ENCODE measurements around the gene USP15.

Gene USP15

DNA sequence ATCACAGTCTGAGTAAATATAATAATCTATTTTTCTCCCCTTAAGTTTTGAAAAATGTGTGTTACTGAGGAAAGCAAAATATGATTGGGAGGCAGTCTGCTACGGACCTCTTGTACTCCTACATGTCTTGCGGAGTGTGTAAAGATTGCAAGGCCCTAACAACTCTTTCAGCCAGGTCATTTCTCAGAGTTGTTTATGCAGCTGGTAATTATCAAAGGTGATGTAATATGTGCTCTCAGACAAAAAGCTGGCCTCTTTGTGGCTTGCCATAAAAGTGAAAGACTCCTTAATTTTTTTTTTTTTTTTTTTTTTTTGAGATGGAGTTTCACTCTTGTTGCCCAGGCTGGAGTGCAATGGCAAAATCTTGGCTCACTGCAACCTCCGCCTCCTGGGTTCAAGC is 165.9 kb downstream of the USP15 start:
- peaks cover 11% of the 10 kb centered on the region for H3K27me3 ChIP-seq (ENCODE audit: control insufficient read depth, low read length)
- no peak overlapping the region for H3K4me3 ChIP-seq (ENCODE audit: low read length)
- H3K4me2 ChIP-seq (ENCODE audit: low read length): no peak overlapping the region
- H4K20me1 ChIP-seq (ENCODE audit: control insufficient read depth, insufficient read depth, low read depth, low read length): no peaks in the 10 kb centered on the region
- TF ChIP-seq CTCF (IDR thresholded peaks at IDR 0.05; ENCODE audit: low read depth, low read length, poor library complexity, severe bottlenecking) (no peak), EZH2phosphoT487 (IDR thresholded peaks at IDR 0.05; ENCODE audit: borderline replicate concordance, low read length) (no peak)
- no peaks in the 10 kb centered on the region for H3F3A ChIP-seq (ENCODE audit: control insufficient read depth, insufficient read depth)
- no peaks in the 10 kb centered on the region for H3K4me1 ChIP-seq (ENCODE audit: control insufficient read depth, low read length)
- peaks cover 5% of the 10 kb centered on the region; the same call in 1 of the 2 replicates for H3K9me3 ChIP-seq (ENCODE audit: control insufficient read depth, insufficient read depth, low read length)
- no peaks in the 10 kb centered on the region for H3K36me3 ChIP-seq (ENCODE audit: control insufficient read depth, low read length)
- no peaks in the 10 kb centered on the region for H3K79me2 ChIP-seq (ENCODE audit: control insufficient read depth, low read length)
- H3K27ac ChIP-seq (ENCODE audit: low read depth, low read length): no peak overlapping the region
- no peaks in the 10 kb centered on the region for H3K9me2 ChIP-seq (replicated peaks; ENCODE audit: control insufficient read depth, low read length)

DNA sequence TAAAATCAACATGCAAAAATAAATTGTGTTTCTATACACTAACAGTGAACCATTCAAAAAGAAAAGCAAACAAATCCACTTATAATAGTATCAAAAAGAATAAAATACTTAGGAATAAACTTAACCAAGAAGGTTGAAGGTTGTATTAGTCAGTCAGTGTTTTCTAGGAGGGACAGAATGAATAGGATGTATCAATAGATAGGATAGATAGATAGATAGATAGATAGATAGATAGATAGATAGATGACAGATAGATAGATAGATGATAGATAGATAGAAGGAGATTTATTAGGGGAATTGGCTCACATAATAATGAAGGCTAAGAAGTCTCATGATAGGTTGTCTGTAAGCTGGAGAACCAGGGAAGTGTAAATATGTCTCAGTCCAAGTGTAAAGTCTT is 169.3 kb downstream of the USP15 start:
- no peaks in the 10 kb centered on the region for H3K36me3 ChIP-seq (ENCODE audit: control insufficient read depth, low read length)
- no peaks in the 10 kb centered on the region for H3K9me2 ChIP-seq (replicated peaks; ENCODE audit: control insufficient read depth, low read length)
- H3K27me3 ChIP-seq (ENCODE audit: control insufficient read depth, low read length): peaks cover 14% of the 10 kb centered on the region
- H3K4me3 ChIP-seq (ENCODE audit: low read length): no peak overlapping the region
- H3K4me2 ChIP-seq (ENCODE audit: low read length): no peak overlapping the region
- no peaks in the 10 kb centered on the region for H3K4me1 ChIP-seq (ENCODE audit: control insufficient read depth, low read length)
- peaks cover 5% of the 10 kb centered on the region; the same call in 1 of the 2 replicates for H3K9me3 ChIP-seq (ENCODE audit: control insufficient read depth, insufficient read depth, low read length)
- H3F3A ChIP-seq (ENCODE audit: control insufficient read depth, insufficient read depth): no peaks in the 10 kb centered on the region
- H3K27ac ChIP-seq (ENCODE audit: low read depth, low read length): no peak overlapping the region
- no peaks in the 10 kb centered on the region for H4K20me1 ChIP-seq (ENCODE audit: control insufficient read depth, insufficient read depth, low read depth, low read length)
- H3K79me2 ChIP-seq (ENCODE audit: control insufficient read depth, low read length): no peaks in the 10 kb centered on the region
- TF ChIP-seq EZH2phosphoT487 (IDR thresholded peaks at IDR 0.05; ENCODE audit: borderline replicate concordance, low read length) (no peak), CTCF (IDR thresholded peaks at IDR 0.05; ENCODE audit: low read depth, low read length, poor library complexity, severe bottlenecking) (no peak)

DNA sequence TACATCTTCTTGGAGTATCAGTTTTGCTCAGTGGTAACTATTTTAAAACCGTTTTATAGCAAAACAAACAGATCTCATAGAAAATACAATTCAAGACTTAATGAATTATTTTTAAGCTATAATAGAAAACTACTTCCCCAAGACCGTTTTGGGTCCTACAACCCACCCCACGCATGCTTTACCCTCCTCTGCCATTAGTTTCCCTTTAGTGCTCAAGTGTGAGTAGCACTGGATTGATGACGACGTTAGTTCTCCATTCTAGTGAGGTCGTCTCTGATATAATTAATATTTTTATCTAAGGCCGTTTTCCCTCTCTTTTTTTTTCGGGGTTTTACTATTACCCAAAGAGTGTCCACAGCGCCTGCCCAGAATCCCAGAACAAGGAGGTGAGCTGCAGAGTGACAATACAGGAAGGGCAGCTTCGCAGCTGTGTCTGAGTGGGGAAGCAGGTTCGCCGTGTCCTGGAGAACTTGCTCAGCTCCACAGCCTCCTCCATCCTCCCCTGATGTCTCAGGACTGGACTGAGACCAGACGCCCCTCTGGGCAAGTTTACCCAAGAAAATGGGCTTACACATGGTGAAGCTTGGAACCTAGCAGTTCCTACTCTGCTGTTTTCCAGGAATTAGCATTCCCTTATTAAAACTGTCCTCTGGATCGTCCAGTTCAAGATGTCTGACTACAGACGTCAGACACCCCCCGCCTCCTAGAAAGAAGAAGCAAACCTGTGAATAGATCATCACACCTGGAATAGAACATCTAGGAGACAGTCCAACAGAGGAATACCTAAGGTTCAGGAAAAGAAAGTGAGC is 174.5 kb downstream of the USP15 start:
- Histone ChIP-seq H4K20me1 (ENCODE audit: control insufficient read depth, insufficient read depth, low read depth, low read length) (no peaks in the 10 kb centered on the region), H3K9me2 (replicated peaks; ENCODE audit: control insufficient read depth, low read length) (no peaks in the 10 kb centered on the region), H3K27ac (ENCODE audit: low read depth, low read length) (no peak overlapping the region), H3K36me3 (ENCODE audit: control insufficient read depth, low read length) (no peaks in the 10 kb centered on the region), H3K4me3 (ENCODE audit: low read length) (peak overlapping the region; percentile 67), H3K9me3 (ENCODE audit: control insufficient read depth, insufficient read depth, low read length) (no peaks in the 10 kb centered on the region), H3K4me1 (ENCODE audit: control insufficient read depth, low read length) (peaks cover 17% of the 10 kb centered on the region), H3K4me2 (ENCODE audit: low read length) (peak overlapping the region; percentile 72), H3F3A (ENCODE audit: control insufficient read depth, insufficient read depth) (no peaks in the 10 kb centered on the region), H3K79me2 (ENCODE audit: control insufficient read depth, low read length) (no peaks in the 10 kb centered on the region), H3K27me3 (ENCODE audit: control insufficient read depth, low read length) (peaks cover 30% of the 10 kb centered on the region)
- TF ChIP-seq EZH2phosphoT487 (IDR thresholded peaks at IDR 0.05; ENCODE audit: borderline replicate concordance, low read length): no peak
- no peak for TF ChIP-seq CTCF (IDR thresholded peaks at IDR 0.05; ENCODE audit: low read depth, low read length, poor library complexity, severe bottlenecking)
